ENCODE data around the gene C14orf39.

Gene C14orf39

DNA sequence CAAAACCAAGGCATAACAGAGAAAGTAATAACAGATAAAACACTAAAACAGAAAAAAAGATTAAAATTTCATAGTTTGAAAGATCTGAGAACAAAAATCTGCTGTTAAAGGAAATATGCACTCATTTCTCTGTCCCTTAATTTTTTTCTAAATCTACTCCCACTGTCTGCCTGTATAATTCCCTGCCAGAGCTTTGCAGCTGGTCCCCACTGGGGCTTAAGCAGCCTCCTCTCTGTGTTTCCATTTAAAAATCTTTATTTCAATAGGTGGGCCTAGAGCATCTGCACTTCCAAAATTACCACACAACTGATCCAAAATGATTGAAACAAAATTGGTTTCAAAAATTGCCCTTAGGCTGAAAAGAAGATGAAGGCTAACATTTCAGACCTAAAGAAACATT, 16.7 kb upstream of the C14orf39 start:
- Histone ChIP-seq H3K4me2 (no peak overlapping the region), H3K4me1 (ENCODE audit: low read depth, poor library complexity, severe bottlenecking) (no peaks in the 10 kb centered on the region), H3K9ac (no peak overlapping the region), H3K36me3 (ENCODE audit: insufficient read depth) (no peaks in the 10 kb centered on the region), H3K4me3 (IDR thresholded peaks at IDR 0.05; ENCODE audit: insufficient read depth, low read depth, low read length) (no peak overlapping the region), H3K27ac (no peak overlapping the region), H3K79me2 (ENCODE audit: insufficient read depth, low read depth) (no peaks in the 10 kb centered on the region), H4K20me1 (ENCODE audit: insufficient read depth) (no peaks in the 10 kb centered on the region), H3K27me3 (ENCODE audit: insufficient read depth, low read depth) (no peaks in the 10 kb centered on the region), H2AFZ (ENCODE audit: low read depth) (no peak overlapping the region)
- TF ChIP-seq, protein P1, sequence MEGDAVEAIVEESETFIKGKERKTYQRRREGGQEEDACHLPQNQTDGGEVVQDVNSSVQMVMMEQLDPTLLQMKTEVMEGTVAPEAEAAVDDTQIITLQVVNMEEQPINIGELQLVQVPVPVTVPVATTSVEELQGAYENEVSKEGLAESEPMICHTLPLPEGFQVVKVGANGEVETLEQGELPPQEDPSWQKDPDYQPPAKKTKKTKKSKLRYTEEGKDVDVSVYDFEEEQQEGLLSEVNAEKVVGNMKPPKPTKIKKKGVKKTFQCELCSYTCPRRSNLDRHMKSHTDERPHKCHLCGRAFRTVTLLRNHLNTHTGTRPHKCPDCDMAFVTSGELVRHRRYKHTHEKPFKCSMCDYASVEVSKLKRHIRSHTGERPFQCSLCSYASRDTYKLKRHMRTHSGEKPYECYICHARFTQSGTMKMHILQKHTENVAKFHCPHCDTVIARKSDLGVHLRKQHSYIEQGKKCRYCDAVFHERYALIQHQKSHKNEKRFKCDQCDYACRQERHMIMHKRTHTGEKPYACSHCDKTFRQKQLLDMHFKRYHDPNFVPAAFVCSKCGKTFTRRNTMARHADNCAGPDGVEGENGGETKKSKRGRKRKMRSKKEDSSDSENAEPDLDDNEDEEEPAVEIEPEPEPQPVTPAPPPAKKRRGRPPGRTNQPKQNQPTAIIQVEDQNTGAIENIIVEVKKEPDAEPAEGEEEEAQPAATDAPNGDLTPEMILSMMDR (conservative IDR thresholded peaks at IDR 0.05; ENCODE audit: low read depth, low read length), result no peak

DNA sequence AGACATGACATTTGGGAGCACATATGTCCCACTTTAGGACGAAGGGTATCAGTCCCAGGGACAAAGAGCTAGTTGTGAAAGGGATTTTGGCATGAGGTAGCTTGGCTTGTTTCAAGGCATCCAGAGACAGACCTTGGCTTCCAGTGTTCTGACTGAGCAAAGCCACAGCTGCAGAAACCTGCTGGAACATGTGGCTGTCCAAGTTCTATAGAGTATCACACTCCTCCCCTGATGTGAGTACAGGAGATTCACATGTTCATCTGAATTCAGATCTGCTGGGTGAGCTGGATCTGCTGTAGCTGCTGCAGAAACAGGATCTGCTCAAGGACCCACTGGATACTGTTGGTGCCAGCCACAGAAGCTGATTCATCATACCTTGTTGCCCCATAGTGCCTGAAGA, 10.1 kb upstream of the C14orf39 start:
- Histone ChIP-seq H3K27ac (no peak overlapping the region), H3K79me2 (ENCODE audit: insufficient read depth, low read depth) (no peaks in the 10 kb centered on the region), H3K4me1 (ENCODE audit: low read depth, poor library complexity, severe bottlenecking) (no peaks in the 10 kb centered on the region), H3K4me3 (IDR thresholded peaks at IDR 0.05; ENCODE audit: insufficient read depth, low read depth, low read length) (no peak overlapping the region), H3K4me2 (no peak overlapping the region), H4K20me1 (ENCODE audit: insufficient read depth) (no peaks in the 10 kb centered on the region), H3K27me3 (ENCODE audit: insufficient read depth, low read depth) (no peaks in the 10 kb centered on the region), H3K9ac (no peak overlapping the region), H3K36me3 (ENCODE audit: insufficient read depth) (no peaks in the 10 kb centered on the region), H2AFZ (ENCODE audit: low read depth) (no peak overlapping the region)
- TF ChIP-seq, protein P1 (conservative IDR thresholded peaks at IDR 0.05; ENCODE audit: low read depth, low read length), result no peak

DNA sequence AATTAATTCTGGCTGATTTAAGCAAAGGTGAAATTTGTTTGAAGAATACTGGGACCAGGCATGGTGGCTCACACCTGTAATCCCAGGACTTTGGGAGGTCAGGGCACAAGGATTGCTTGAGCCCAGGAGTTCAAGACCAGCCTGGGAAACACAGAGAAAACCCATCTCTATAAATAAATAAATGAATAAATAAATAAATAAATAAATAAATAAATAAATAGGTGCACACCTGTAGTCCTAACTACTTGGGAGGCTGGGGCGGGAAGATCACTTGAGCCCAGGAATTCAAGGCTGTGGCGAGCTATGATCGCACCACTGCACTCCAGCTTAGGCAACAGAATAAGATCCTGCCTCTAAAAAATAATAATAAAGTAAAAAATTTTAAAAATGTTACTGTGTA, 4.4 kb upstream of the C14orf39 start:
- H4K20me1 ChIP-seq (ENCODE audit: insufficient read depth), result no peaks in the 10 kb centered on the region
- H3K36me3 ChIP-seq (ENCODE audit: insufficient read depth), result no peaks in the 10 kb centered on the region
- no peaks in the 10 kb centered on the region for H3K4me1 ChIP-seq (ENCODE audit: low read depth, poor library complexity, severe bottlenecking)
- H3K4me3 ChIP-seq (IDR thresholded peaks at IDR 0.05; ENCODE audit: insufficient read depth, low read depth, low read length), result no peak overlapping the region
- H3K9ac ChIP-seq, result no peak overlapping the region
- no peak overlapping the region for H3K4me2 ChIP-seq
- TF ChIP-seq, protein P1 (conservative IDR thresholded peaks at IDR 0.05; ENCODE audit: low read depth, low read length), result no peak
- H2AFZ ChIP-seq (ENCODE audit: low read depth), result no peak overlapping the region
- H3K79me2 ChIP-seq (ENCODE audit: insufficient read depth, low read depth), result no peaks in the 10 kb centered on the region
- no peak overlapping the region for H3K27ac ChIP-seq
- H3K27me3 ChIP-seq (ENCODE audit: insufficient read depth, low read depth), result no peaks in the 10 kb centered on the region

DNA sequence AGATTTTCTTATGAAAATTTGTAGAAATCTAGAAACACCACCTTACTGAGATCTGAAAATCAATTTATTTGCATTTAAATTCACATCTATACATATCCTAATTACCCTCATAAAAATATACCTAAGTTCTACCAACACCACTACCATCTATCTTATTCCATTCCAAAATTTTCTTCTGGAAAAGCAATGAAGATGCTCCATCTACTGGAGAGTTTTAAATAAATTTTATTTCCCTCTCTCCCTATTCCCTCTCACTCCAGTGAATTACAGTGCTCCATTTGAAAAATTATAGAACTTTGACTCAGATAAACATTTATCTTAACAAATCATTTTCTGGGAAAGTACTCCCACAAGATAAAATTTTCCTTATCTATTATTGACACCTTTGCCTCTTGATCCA, 2.3 kb upstream of the C14orf39 start:
- Histone ChIP-seq H3K36me3 (ENCODE audit: insufficient read depth) (no peaks in the 10 kb centered on the region), H3K27me3 (ENCODE audit: insufficient read depth, low read depth) (no peaks in the 10 kb centered on the region), H3K4me3 (IDR thresholded peaks at IDR 0.05; ENCODE audit: insufficient read depth, low read depth, low read length) (no peak overlapping the region), H3K27ac (no peak overlapping the region), H2AFZ (ENCODE audit: low read depth) (no peak overlapping the region), H3K79me2 (ENCODE audit: insufficient read depth, low read depth) (no peaks in the 10 kb centered on the region), H3K4me2 (no peak overlapping the region), H4K20me1 (ENCODE audit: insufficient read depth) (no peaks in the 10 kb centered on the region), H3K4me1 (ENCODE audit: low read depth, poor library complexity, severe bottlenecking) (no peaks in the 10 kb centered on the region), H3K9ac (no peak overlapping the region)
- TF ChIP-seq, protein P1 (conservative IDR thresholded peaks at IDR 0.05; ENCODE audit: low read depth, low read length), result no peak

DNA sequence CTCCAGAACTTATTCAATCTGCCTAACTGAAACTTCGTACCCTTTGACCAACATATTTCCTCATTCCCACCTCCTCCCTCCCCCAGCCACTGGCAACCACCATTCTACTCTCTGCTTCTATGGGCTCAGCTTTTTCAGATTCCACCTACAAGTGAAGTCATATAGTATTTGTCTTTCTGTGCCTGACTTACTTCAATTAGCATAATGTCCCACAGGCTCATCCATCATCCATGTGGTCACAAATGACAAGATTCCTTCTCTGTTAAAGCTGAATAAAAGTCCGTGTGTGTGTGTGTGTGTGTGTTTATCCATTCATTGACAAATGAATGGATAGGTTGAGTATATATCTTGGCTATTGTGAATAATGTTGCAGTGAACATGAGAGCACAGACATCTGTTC, 1.3 kb upstream of the C14orf39 start:
- H3K27me3 ChIP-seq (ENCODE audit: insufficient read depth, low read depth), result no peaks in the 10 kb centered on the region
- no peaks in the 10 kb centered on the region for H3K4me1 ChIP-seq (ENCODE audit: low read depth, poor library complexity, severe bottlenecking)
- H3K4me3 ChIP-seq (IDR thresholded peaks at IDR 0.05; ENCODE audit: insufficient read depth, low read depth, low read length), result no peak overlapping the region
- no peaks in the 10 kb centered on the region for H3K79me2 ChIP-seq (ENCODE audit: insufficient read depth, low read depth)
- TF ChIP-seq, protein P1 (conservative IDR thresholded peaks at IDR 0.05; ENCODE audit: low read depth, low read length), result no peak
- H3K9ac ChIP-seq, result no peak overlapping the region
- H2AFZ ChIP-seq (ENCODE audit: low read depth), result no peak overlapping the region
- H3K36me3 ChIP-seq (ENCODE audit: insufficient read depth), result no peaks in the 10 kb centered on the region
- no peak overlapping the region for H3K27ac ChIP-seq
- H3K4me2 ChIP-seq, result no peak overlapping the region
- no peaks in the 10 kb centered on the region for H4K20me1 ChIP-seq (ENCODE audit: insufficient read depth)

Data from KMS-11 (cell line).